NCI-H146 treated with DMSO at 0.1 percent for 48 hours (cell line): Measurements from ENCODE around the gene SPHKAP.
"Not testable (repeated sequence)": the region's sequence is repeated elsewhere in the genome, so short reads cannot be mapped to it uniquely, and the experiment has no call there.

Experiments
- DNase-seq: peaks from one replicate; lab custom pipeline; 2025; ENCODE audit not compliant: unreplicated experiment; lab: John Stamatoyannopoulos, UW

Gene SPHKAP

GRCh38 chr2:228104215-228104614, 77.3 kb downstream of the SPHKAP start:
- no peak for DNase-seq

- DNase-seq, result no peak
Observed at GRCh38 chr2:228103379-228103778, 78.1 kb downstream of the SPHKAP start.

GRCh38 chr2:228102949-228103348, 78.5 kb downstream of the SPHKAP start:
- DNase-seq, result no peak

- DNase-seq, result no peak
Observed at GRCh38 chr2:228094377-228094921, 87.0 kb downstream of the SPHKAP start.

GRCh38 chr2:228092056-228092455, 89.4 kb downstream of the SPHKAP start:
- no peak for DNase-seq

- no peak for DNase-seq
Observed at GRCh38 chr2:228086561-228086960, 94.9 kb downstream of the SPHKAP start.

GRCh38 chr2:228084717-228085116, 96.8 kb downstream of the SPHKAP start:
- no peak for DNase-seq

- no peak for DNase-seq
Observed at GRCh38 chr2:228083131-228083530, 98.4 kb downstream of the SPHKAP start.

- DNase-seq, result no peak
Observed at GRCh38 chr2:228082571-228082970, 98.9 kb downstream of the SPHKAP start.

GRCh38 chr2:228079194-228079593, 102.3 kb downstream of the SPHKAP start:
- no peak for DNase-seq

GRCh38 chr2:228076695-228077094, 104.8 kb downstream of the SPHKAP start:
- DNase-seq, result not testable (repeated sequence)

- DNase-seq, result no peak
Observed at GRCh38 chr2:228072669-228073068, 108.8 kb downstream of the SPHKAP start.

- DNase-seq, result no peak
Observed at GRCh38 chr2:228067309-228067708, 114.2 kb downstream of the SPHKAP start.

GRCh38 chr2:228066126-228066798, 115.2 kb downstream of the SPHKAP start:
- no peak for DNase-seq

- DNase-seq, result no peak
Observed at GRCh38 chr2:228065686-228066085, 115.8 kb downstream of the SPHKAP start.

- no peak for DNase-seq
Observed at GRCh38 chr2:228064796-228065315, 116.6 kb downstream of the SPHKAP start.

GRCh38 chr2:228064024-228064423, 117.5 kb downstream of the SPHKAP start:
- DNase-seq, result no peak

GRCh38 chr2:228063558-228063957, 117.9 kb downstream of the SPHKAP start:
- no peak for DNase-seq

- no peak for DNase-seq
Observed at GRCh38 chr2:228059735-228060134, 121.8 kb downstream of the SPHKAP start.

- DNase-seq, result no peak
Observed at GRCh38 chr2:228056293-228057097, 125.0 kb downstream of the SPHKAP start.

GRCh38 chr2:228048838-228049490, 132.5 kb downstream of the SPHKAP start:
- DNase-seq, result no peak
